HepG2 (cell line): ENCODE measurements around the gene ZNF23. TPM values are rescaled to one million over a fixed set of nuclear protein-coding genes. Genes with fewer than 3 reads are reported as not detected.
A peak's percentile ranks its signal among the peaks of the same experiment; 100 is the strongest.

Experiments
- BHLHE40 ChIP-seq: IDR thresholded peaks from 2 replicates; pipeline ENCODE4 v1.6.1; 2011; ENCODE audit warnings: low read length, improper control_type of control experiment
- CSRNP2 ChIP-seq: sonication (generic); formaldehyde crosslinking; conservative IDR thresholded peaks from 2 replicates; pipeline ENCODE4 v1.8.0; 2022; ENCODE audit warnings: low read depth, missing genetic modification reagents
- DBP ChIP-seq: sonication (generic); formaldehyde crosslinking; IDR thresholded peaks from 2 replicates; pipeline ENCODE4 v1.4.0; 2020; ENCODE audit warnings: missing genetic modification reagents; ENCODE audit errors: not compliant biosample characterization
- FOXO1 ChIP-seq: sonication (generic); formaldehyde crosslinking; IDR thresholded peaks from 2 replicates; pipeline ENCODE4 v1.4.0; 2020; ENCODE audit warnings: missing genetic modification reagents
- HIC2 ChIP-seq: sonication (generic); formaldehyde crosslinking; IDR thresholded peaks from 2 replicates; pipeline ENCODE4 v1.9.0; 2022; ENCODE audit warnings: low read depth, missing genetic modification reagents
- KDM1A ChIP-seq: IDR thresholded peaks from 2 replicates; pipeline ENCODE4 v1.6.1; 2016; ENCODE audit warnings: missing compliant biosample characterization
- KDM2A ChIP-seq: sonication (generic); formaldehyde crosslinking; IDR thresholded peaks from 2 replicates; pipeline ENCODE4 v1.4.0; 2020; ENCODE audit warnings: low read depth, missing genetic modification reagents, borderline replicate concordance
- MIXL1 ChIP-seq: IDR thresholded peaks from 2 replicates; pipeline ENCODE4 v1.6.1; 2016
- MLXIP ChIP-seq: sonication (generic); formaldehyde crosslinking; IDR thresholded peaks from 2 replicates; pipeline ENCODE4 v1.9.0; 2021; ENCODE audit warnings: missing genetic modification reagents, borderline replicate concordance
- MTA3 ChIP-seq: sonication (generic); formaldehyde crosslinking; IDR thresholded peaks from 2 replicates; pipeline ENCODE4 v1.4.0; 2020; ENCODE audit warnings: missing genetic modification reagents
- MXD1 ChIP-seq: sonication (generic); formaldehyde crosslinking; IDR thresholded peaks from 2 replicates; pipeline ENCODE4 v1.4.0; 2020; ENCODE audit warnings: mild to moderate bottlenecking, missing genetic modification reagents
- RNF219 ChIP-seq: sonication (generic); formaldehyde crosslinking; IDR thresholded peaks from 2 replicates; pipeline ENCODE4 v1.5.0; 2020; ENCODE audit warnings: mild to moderate bottlenecking, missing genetic modification reagents
- ZFP41 ChIP-seq: sonication (generic); formaldehyde crosslinking; IDR thresholded peaks from 2 replicates; pipeline ENCODE4 v1.4.0; 2020; ENCODE audit warnings: mild to moderate bottlenecking, missing genetic modification reagents, borderline replicate concordance
- ZNF263 ChIP-seq: sonication (generic); formaldehyde crosslinking; IDR thresholded peaks from 2 replicates; pipeline ENCODE4 v1.4.0; 2020; ENCODE audit warnings: missing genetic modification reagents
- ZNF281 ChIP-seq: sonication (generic); formaldehyde crosslinking; IDR thresholded peaks from 2 replicates; pipeline ENCODE4 v1.4.0; 2020; ENCODE audit warnings: missing genetic modification reagents, borderline replicate concordance
- ZNF441 ChIP-seq: sonication (generic); formaldehyde crosslinking; IDR thresholded peaks from 2 replicates; pipeline ENCODE4 v1.7.0; 2021; ENCODE audit warnings: missing genetic modification reagents, borderline replicate concordance
- ZNF709 ChIP-seq: sonication (generic); formaldehyde crosslinking; IDR thresholded peaks from 2 replicates; pipeline ENCODE4 v1.5.0; 2020; ENCODE audit warnings: mild to moderate bottlenecking, missing genetic modification reagents
- polyA plus RNA-seq, 8 experiments: library from polyadenylated mRNA; depleted of rRNA in 3 of 8; stranded (reverse) in 7 of 8; unstranded in 1 of 8; fragments of >200 nt; fragmentation: Illumina TruSeq in 4 of 8; extraction: Trizol in 4 of 8; gene quantifications; 2 replicates each; pipeline versions ENCODE4 v1.2.1 to v1.2.3, GENCODE V29; 2011 to 2016; ENCODE audit warnings: low read depth in 4 of 8, missing spikeins in 1 of 8, mixed read lengths in 1 of 8; ENCODE audit not compliant: insufficient read depth in 1 of 8
- total RNA-seq, 5 experiments: library from RNA; depleted of rRNA; stranded (reverse); fragments of >200 nt; fragmentation: Illumina TruSeq; extraction: Trizol; gene quantifications; 2 replicates each; pipeline ENCODE4 v1.2.3, GENCODE V29; 2016; ENCODE audit warnings: low read depth in 1 of 5

ZNF23 gene
- total and polyA plus RNA-seq, 2 of the 13 experiments (the other 11 are each of a cell fraction or from before 2014, with no cell fraction given): 8.6 to 12.2 TPM

GRCh38 chr16:71467810-71468209 is 5.8 kb upstream of the ZNF23 start (continued):
- peak; percentile 91 for TF ChIP-seq MLXIP
- peak; percentile 44; the same call in 1 of the 2 replicates for TF ChIP-seq ZFP41
- TF ChIP-seq RNF219 (CRISPR knock-in tag): no peak
- TF ChIP-seq MIXL1 (CRISPR knock-in tag): peak; percentile 88
- TF ChIP-seq BHLHE40: no peak
- no peak for TF ChIP-seq CSRNP2
- TF ChIP-seq MTA3: 0 out of 2 replicates have a peak, but pooled peaks have one; percentile 84
- TF ChIP-seq MXD1 (CRISPR knock-in tag): peak; percentile 90; the same call in 1 of the 2 replicates
- TF ChIP-seq ZNF441 (CRISPR knock-in tag): peak; percentile 95
- TF ChIP-seq KDM1A (CRISPR knock-in tag): no peak
- no peak for TF ChIP-seq HIC2 (CRISPR knock-in tag)
- TF ChIP-seq DBP (CRISPR knock-in tag): peak; percentile 88
- TF ChIP-seq ZNF263 (CRISPR knock-in tag): peak; percentile 57; the same call in 1 of the 2 replicates
- TF ChIP-seq FOXO1 (CRISPR knock-in tag): peak; percentile 65; the same call in 1 of the 2 replicates
- TF ChIP-seq KDM2A: peak; percentile 81
- TF ChIP-seq ZNF281 (CRISPR knock-in tag): peak; percentile 79
- peak; percentile 87; the same call in 1 of the 2 replicates for TF ChIP-seq ZNF709 (CRISPR knock-in tag)
